HG03469 (cell line): Measurements from ENCODE around the gene TYMP.

Experiments used
- ATAC-seq: cut with Tn5 transposase; IDR thresholded peaks from one replicate; pipeline ENCODE4 v1.9.1; 2021; ENCODE audit warnings: mild to moderate bottlenecking, moderate library complexity, moderate number of reproducible peaks; ENCODE audit not compliant: unreplicated experiment

Gene TYMP

GRCh38 chr22:50486561-50487289 lies 43.1 kb downstream of the TYMP start, which contains the start of gene MIOX:
TSS of gene MIOX (plus strand) at chr22:50486859. CDS start at chr22:50486898, 39 bp downstream.
- ATAC-seq, result no peak

- ATAC-seq, result no peak
These were observed 44.3 kb downstream of the TYMP start for GRCh38 chr22:50485221-50486131.

- no peak for ATAC-seq
These were observed 45.6 kb downstream of the TYMP start for GRCh38 chr22:50483977-50484853.

- ATAC-seq, result no peak
These were observed 46.3 kb downstream of the TYMP start for GRCh38 chr22:50483556-50483955.

GRCh38 chr22:50483106-50483505 lies 46.7 kb downstream of the TYMP start:
- ATAC-seq, result no peak

GRCh38 chr22:50482107-50483074 lies 47.4 kb downstream of the TYMP start:
- no peak for ATAC-seq

GRCh38 chr22:50481440-50482106 lies 48.2 kb downstream of the TYMP start, which contains the start of gene ADM2:
TSS of gene ADM2 (plus strand) at chr22:50481543. CDS start at chr22:50481848, 305 bp downstream.
- no peak for ATAC-seq

GRCh38 chr22:50481045-50481439 lies 48.8 kb downstream of the TYMP start:
- ATAC-seq, result no peak

- ATAC-seq, result no peak
These were observed 50.1 kb downstream of the TYMP start for GRCh38 chr22:50479721-50480120.

- ATAC-seq, result no peak
These were observed 51.9 kb downstream of the TYMP start for GRCh38 chr22:50477923-50478322.

- no peak for ATAC-seq
These were observed 52.9 kb downstream of the TYMP start for GRCh38 chr22:50476868-50477267.
